ENCODE measurements around the gene C9. TPM values are rescaled to one million over a fixed set of nuclear protein-coding genes. Genes with fewer than 3 reads are reported as not detected.
"Not testable (repeated sequence)": the region's sequence is repeated elsewhere in the genome, so short reads cannot be mapped to it uniquely, and the experiment has no call there.

C9 gene
- under 1 TPM; 0.11 to 0.53 (median 0.24) TPM for total RNA-seq

GRCh38 chr5:39364367-39364766, at the start of gene C9:
C9 (minus strand) TSS chr5:39364495; CDS start chr5:39364464, 31 bp downstream.
- H3K9me3 Mint-ChIP-seq: no peaks in the 10 kb centered on the region
- ATAC-seq (no peak), DNase-seq (no peak)
- H3K36me3 Mint-ChIP-seq (ENCODE audit: insufficient read depth): no peaks in the 10 kb centered on the region
- H3K4me1 Mint-ChIP-seq (ENCODE audit: low read depth): no peaks in the 10 kb centered on the region
- H3K4me3 Mint-ChIP-seq: no peak within 1 kb of the TSS
- no peaks in the 10 kb centered on the region for H3K27me3 Mint-ChIP-seq (ENCODE audit: low read depth)

GRCh38 chr5:39413771-39414170, 49.5 kb upstream of the C9 start:
- Mint-ChIP-seq H3K36me3 (ENCODE audit: insufficient read depth) (no peaks in the 10 kb centered on the region), H3K4me1 (ENCODE audit: low read depth) (no peaks in the 10 kb centered on the region), H3K9me3 (no peaks in the 10 kb centered on the region), H3K4me3 (no peak overlapping the region), H3K27me3 (ENCODE audit: low read depth) (peaks cover 6% of the 10 kb centered on the region)
- ATAC-seq (no peak), DNase-seq (no peak)

DNA sequence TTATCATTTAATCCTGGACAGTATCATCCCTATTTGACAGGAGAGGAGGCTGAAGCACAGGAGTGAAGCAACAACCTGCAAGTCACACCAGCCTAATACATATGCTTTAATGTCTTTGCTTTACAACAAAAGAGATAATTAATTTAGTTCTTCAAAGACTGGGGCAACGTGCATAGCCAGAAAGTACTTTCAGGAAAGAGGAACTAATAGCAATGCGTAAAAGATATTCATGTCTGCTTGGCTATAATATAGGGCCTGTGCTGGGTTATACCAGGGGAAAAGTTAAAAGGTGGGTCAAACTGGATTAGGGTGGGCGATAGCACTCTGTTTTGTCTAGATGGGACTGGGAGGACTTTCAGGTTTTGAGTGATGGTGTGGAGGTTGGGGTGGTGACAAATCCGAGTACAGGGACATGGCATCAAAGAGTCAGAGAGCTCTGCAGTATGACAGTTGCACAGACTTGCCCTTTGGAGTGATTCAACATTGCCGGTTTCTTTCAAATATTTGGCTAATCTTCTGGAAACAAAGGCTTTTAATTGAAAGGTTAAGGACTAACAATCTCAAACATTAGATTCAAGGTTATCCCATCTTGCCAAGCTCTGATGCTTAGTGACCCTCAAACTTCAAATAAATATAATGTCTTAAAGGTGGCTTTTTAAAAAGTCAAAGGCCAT, 48.6 kb upstream of the C9 start:
- no peaks in the 10 kb centered on the region for H3K36me3 Mint-ChIP-seq (ENCODE audit: insufficient read depth)
- no peaks in the 10 kb centered on the region for H3K4me1 Mint-ChIP-seq (ENCODE audit: low read depth)
- DNase-seq: no peak
- no peak overlapping the region for H3K4me3 Mint-ChIP-seq
- ATAC-seq: no peak
- no peaks in the 10 kb centered on the region for H3K9me3 Mint-ChIP-seq
- peaks cover 8% of the 10 kb centered on the region for H3K27me3 Mint-ChIP-seq (ENCODE audit: low read depth)

- no peaks in the 10 kb centered on the region for H3K4me1 Mint-ChIP-seq (ENCODE audit: low read depth)
- DNase-seq: no peak
- H3K36me3 Mint-ChIP-seq (ENCODE audit: insufficient read depth): no peaks in the 10 kb centered on the region
- no peak overlapping the region for H3K4me3 Mint-ChIP-seq
- ATAC-seq: no peak
- no peaks in the 10 kb centered on the region for H3K9me3 Mint-ChIP-seq
- H3K27me3 Mint-ChIP-seq (ENCODE audit: low read depth): peaks cover 8% of the 10 kb centered on the region
These were observed 47.7 kb upstream of the C9 start for GRCh38 chr5:39411985-39412384.

- H3K4me3 Mint-ChIP-seq: no peak overlapping the region
These were observed 46.8 kb upstream of the C9 start for GRCh38 chr5:39411061-39411460.

DNA sequence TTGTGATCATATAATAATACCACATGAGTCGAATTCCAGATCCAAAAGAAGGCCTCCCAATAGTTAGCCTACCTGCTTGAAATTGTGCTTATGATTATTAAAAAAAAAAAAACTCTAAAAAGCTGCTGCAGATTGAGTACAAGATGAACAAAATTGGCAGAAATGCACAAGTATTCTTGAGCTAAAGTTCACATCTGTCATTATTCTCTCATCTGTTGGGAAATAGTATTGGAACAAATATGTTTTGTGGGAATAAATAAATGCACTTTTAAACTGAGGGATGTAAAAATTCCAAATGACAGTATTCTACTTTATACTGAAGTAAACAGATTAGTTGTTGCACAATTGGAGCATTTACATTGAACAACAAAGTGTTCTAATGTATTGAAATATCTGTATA, 44.7 kb upstream of the C9 start:
- H3K4me1 Mint-ChIP-seq (ENCODE audit: low read depth): no peaks in the 10 kb centered on the region
- H3K9me3 Mint-ChIP-seq: no peaks in the 10 kb centered on the region
- DNase-seq (no peak), ATAC-seq (no peak)
- peaks cover 8% of the 10 kb centered on the region for H3K27me3 Mint-ChIP-seq (ENCODE audit: low read depth)
- no peak overlapping the region for H3K4me3 Mint-ChIP-seq
- no peaks in the 10 kb centered on the region for H3K36me3 Mint-ChIP-seq (ENCODE audit: insufficient read depth)

More at GRCh38 chr5:39411061-39411460, 46.8 kb upstream of the C9 start:
- no peak for ATAC-seq
- Mint-ChIP-seq H3K27me3 (ENCODE audit: low read depth) (peaks cover 8% of the 10 kb centered on the region), H3K36me3 (ENCODE audit: insufficient read depth) (no peaks in the 10 kb centered on the region), H3K4me1 (ENCODE audit: low read depth) (no peaks in the 10 kb centered on the region), H3K9me3 (no peaks in the 10 kb centered on the region)
- no peak for DNase-seq

DNA sequence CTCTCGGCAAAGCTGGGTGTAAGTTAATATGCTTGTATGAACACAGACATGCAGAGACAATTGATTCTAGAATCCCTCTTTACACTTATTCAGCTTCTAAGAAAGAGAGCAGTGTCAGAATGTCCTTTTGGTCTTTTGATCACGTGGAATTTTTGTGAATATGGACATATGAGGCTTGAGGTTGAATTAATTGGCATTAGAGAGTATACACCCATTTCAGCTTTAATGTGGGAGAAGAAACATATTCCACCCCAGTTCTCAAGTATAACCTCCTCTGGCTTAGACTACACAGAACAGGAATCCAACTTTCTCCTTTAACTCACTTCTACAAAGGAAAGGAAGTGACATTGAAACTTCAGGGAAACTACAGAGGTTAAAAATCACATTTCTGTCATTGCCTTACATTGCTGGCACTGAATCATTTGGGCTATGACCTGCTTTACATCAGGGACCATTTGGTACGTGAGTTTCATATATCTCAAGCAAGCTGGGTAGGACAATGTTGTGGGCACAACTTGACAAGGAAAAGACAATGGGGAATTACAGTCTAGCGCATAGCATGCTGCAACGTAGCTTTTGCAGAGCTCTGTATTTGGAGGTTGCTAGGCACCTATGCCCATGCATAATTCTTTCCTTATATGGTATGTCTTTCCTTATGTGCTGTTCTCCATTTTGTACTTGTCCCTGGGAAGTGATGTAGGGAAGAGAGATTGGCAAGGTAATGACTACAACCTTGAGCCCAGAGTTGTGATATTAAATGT, 41.0 kb upstream of the C9 start:
- H3K27me3 Mint-ChIP-seq (ENCODE audit: low read depth): peaks cover 3% of the 10 kb centered on the region
- no peaks in the 10 kb centered on the region for H3K4me1 Mint-ChIP-seq (ENCODE audit: low read depth)

GRCh38 chr5:39403761-39404160, 39.5 kb upstream of the C9 start:
- H3K27me3 Mint-ChIP-seq (ENCODE audit: low read depth); H3K4me1 Mint-ChIP-seq (ENCODE audit: low read depth); ATAC-seq; H3K9me3 Mint-ChIP-seq; DNase-seq; H3K36me3 Mint-ChIP-seq (ENCODE audit: insufficient read depth); H3K4me3 Mint-ChIP-seq: not testable (repeated sequence)

More for the DNA sequence above, 41.0 kb upstream of the C9 start:
- ATAC-seq: no peak
- DNase-seq: no peak
- Mint-ChIP-seq H3K36me3 (ENCODE audit: insufficient read depth) (no peaks in the 10 kb centered on the region), H3K9me3 (no peaks in the 10 kb centered on the region), H3K4me3 (no peak overlapping the region)

DNA sequence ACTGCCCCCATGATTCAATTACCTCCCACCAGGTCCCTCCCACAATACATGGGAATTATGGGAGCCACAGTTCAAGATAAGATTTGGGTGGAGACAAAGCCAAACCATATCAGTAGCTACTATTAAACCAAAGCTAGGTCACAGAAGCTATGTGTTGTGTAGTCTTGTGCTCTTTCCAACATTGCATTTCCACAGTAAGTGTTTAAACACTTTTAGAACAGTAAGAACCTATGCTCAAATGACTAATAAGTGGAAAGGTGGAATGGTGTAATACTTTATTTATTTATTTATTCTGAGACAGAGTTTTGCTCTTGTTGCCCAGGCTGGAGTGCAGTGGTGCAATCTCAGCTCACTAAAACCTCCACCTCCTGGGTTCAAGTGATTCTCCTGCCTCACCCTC, 37.8 kb upstream of the C9 start:
- not testable (repeated sequence) for DNase-seq; H3K4me1 Mint-ChIP-seq (ENCODE audit: low read depth); H3K4me3 Mint-ChIP-seq; H3K36me3 Mint-ChIP-seq (ENCODE audit: insufficient read depth); ATAC-seq; H3K9me3 Mint-ChIP-seq; H3K27me3 Mint-ChIP-seq (ENCODE audit: low read depth)

GRCh38 chr5:39400713-39401578, 36.7 kb upstream of the C9 start:
- no peak for ATAC-seq
- DNase-seq: no peak
- no peak overlapping the region for H3K4me3 Mint-ChIP-seq
- H3K4me1 Mint-ChIP-seq (ENCODE audit: low read depth): peaks cover 5% of the 10 kb centered on the region
- H3K9me3 Mint-ChIP-seq: no peaks in the 10 kb centered on the region
- H3K27me3 Mint-ChIP-seq (ENCODE audit: low read depth): no peaks in the 10 kb centered on the region
- H3K36me3 Mint-ChIP-seq (ENCODE audit: insufficient read depth): no peaks in the 10 kb centered on the region

GRCh38 chr5:39399135-39400036, 35.1 kb upstream of the C9 start:
- H3K4me3 Mint-ChIP-seq: no peak overlapping the region
- H3K27me3 Mint-ChIP-seq (ENCODE audit: low read depth): no peaks in the 10 kb centered on the region
- no peaks in the 10 kb centered on the region for H3K36me3 Mint-ChIP-seq (ENCODE audit: insufficient read depth)
- ATAC-seq (no peak), DNase-seq (no peak)
- H3K9me3 Mint-ChIP-seq: no peaks in the 10 kb centered on the region
- peaks cover 5% of the 10 kb centered on the region for H3K4me1 Mint-ChIP-seq (ENCODE audit: low read depth)

GRCh38 chr5:39396843-39397242, 32.5 kb upstream of the C9 start:
- DNase-seq: no peak
- Mint-ChIP-seq H3K27me3 (ENCODE audit: low read depth) (no peaks in the 10 kb centered on the region), H3K36me3 (ENCODE audit: insufficient read depth) (no peaks in the 10 kb centered on the region), H3K4me3 (no peak overlapping the region), H3K9me3 (no peaks in the 10 kb centered on the region), H3K4me1 (ENCODE audit: low read depth) (peaks cover 5% of the 10 kb centered on the region)
- no peak for ATAC-seq

DNA sequence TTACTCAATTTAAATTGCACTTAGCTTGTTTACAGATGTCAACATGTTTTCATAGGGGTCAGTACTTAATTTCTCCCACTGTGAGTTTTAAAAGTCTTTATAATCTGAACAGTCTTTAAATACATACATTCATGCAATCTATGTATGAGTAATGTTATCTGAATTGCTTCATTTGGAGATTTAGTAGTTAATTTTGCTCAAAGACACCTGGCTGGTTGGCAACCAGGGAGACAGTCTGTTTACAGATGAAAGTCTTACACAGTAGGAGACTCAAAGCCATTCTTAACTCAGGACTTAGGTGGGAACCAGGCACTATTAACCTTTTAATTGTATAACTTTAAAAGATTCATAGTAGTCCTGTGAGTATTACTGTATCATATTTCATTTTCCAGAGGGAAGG, 31.2 kb upstream of the C9 start:
- no peak for DNase-seq
- Mint-ChIP-seq H3K9me3 (no peaks in the 10 kb centered on the region), H3K27me3 (ENCODE audit: low read depth) (no peaks in the 10 kb centered on the region), H3K36me3 (ENCODE audit: insufficient read depth) (no peaks in the 10 kb centered on the region), H3K4me1 (ENCODE audit: low read depth) (peaks cover 5% of the 10 kb centered on the region), H3K4me3 (no peak overlapping the region)
- ATAC-seq: no peak

GRCh38 chr5:39394946-39395345, 30.7 kb upstream of the C9 start:
- H3K9me3 Mint-ChIP-seq: no peaks in the 10 kb centered on the region
- no peak for ATAC-seq
- H3K36me3 Mint-ChIP-seq (ENCODE audit: insufficient read depth): no peaks in the 10 kb centered on the region
- no peaks in the 10 kb centered on the region for H3K27me3 Mint-ChIP-seq (ENCODE audit: low read depth)
- no peak overlapping the region for H3K4me3 Mint-ChIP-seq
- DNase-seq: no peak
- H3K4me1 Mint-ChIP-seq (ENCODE audit: low read depth): peaks cover 5% of the 10 kb centered on the region
